ENCODE results near the gene MACROH2A2.
A peak's percentile ranks its signal among the peaks of the same experiment; 100 is the strongest.

The MACROH2A2 gene

DNA sequence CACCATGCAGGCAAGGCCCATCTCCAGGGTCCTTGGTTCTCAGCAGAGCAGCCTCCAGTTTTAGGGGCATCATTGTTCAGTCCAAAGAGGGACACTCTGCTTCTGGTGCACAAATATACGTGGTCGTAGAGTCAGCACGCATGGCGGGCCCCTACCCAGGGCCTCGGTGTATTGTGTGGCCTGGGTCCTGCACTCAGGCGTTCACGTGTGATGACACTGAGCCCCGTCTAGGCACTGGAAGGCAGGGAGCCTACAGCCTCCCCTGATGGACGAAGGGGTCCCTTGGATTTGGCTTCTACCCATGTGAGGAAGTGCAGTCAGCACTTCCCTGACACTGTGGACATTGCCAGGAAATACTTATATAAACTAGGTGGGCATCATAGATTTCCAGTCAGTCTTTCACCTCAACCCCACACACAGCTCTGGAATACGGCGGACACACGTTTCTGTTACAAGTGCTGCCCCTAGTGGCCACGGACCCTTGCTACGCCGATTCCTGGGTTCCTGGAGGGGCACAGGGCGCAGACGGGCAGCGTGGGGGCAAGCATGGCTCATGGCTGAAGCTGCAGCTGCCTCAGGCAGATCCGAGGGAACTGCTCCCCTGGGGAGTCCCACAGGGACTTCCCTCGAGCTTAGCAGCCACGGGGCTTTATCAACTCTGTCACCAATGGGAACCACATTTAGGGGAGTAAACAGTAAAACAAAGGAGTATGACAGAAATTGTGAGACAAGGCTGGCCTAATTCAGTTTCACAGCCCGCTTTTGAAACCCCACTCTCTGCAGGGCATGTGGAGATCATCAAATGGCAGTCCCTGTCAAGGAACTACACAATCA lies 54.5 kb downstream of the MACROH2A2 start:
- in situ Hi-C loops (cut with MboI; ENCODE audit: low sequenced_read_pairs, unreplicated experiment) = no loop called here
- TF ChIP-seq, protein P1, sequence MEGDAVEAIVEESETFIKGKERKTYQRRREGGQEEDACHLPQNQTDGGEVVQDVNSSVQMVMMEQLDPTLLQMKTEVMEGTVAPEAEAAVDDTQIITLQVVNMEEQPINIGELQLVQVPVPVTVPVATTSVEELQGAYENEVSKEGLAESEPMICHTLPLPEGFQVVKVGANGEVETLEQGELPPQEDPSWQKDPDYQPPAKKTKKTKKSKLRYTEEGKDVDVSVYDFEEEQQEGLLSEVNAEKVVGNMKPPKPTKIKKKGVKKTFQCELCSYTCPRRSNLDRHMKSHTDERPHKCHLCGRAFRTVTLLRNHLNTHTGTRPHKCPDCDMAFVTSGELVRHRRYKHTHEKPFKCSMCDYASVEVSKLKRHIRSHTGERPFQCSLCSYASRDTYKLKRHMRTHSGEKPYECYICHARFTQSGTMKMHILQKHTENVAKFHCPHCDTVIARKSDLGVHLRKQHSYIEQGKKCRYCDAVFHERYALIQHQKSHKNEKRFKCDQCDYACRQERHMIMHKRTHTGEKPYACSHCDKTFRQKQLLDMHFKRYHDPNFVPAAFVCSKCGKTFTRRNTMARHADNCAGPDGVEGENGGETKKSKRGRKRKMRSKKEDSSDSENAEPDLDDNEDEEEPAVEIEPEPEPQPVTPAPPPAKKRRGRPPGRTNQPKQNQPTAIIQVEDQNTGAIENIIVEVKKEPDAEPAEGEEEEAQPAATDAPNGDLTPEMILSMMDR (IDR thresholded peaks at IDR 0.05; ENCODE audit: borderline replicate concordance, control extremely low read depth, extremely low read depth, insufficient read depth, missing control alignments) = peak; percentile 14
- peak; percentile 77 for DNase-seq (ENCODE audit: low spot score)

DNA sequence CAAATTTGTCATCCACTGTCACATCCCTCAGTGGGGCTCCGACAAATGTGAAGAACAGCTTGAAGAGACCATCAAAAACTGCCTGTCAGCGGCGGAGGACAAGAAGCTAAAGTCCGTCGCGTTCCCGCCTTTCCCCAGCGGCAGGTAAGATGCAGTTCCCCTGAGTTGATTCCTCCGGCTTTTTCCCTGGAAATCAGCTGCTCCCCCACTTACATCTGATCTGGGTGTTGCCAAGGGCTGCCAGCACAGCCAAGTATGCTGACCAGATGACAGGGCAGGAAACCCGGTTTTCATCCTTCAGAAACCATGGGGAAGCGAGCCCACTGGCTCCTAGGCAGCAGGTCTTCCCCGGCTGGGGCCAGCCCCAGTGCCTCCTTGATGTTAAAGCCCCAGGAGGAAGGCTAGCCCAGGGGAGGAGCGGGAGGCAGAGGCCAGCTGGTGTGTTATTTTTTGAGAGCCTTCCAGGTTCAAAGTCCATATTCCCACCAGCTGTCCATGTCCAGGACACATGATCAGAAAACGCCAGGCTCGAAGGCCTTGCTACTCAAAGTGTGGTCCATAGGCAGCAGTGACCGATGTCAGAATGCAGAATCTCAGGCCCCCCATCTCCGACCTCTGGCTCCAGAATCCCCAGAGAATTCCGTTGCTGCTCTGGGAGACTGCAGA lies 56.6 kb downstream of the MACROH2A2 start:
- in situ Hi-C loops (cut with MboI; ENCODE audit: low sequenced_read_pairs, unreplicated experiment) = no loop called here
- TF ChIP-seq, protein P1 (IDR thresholded peaks at IDR 0.05; ENCODE audit: borderline replicate concordance, control extremely low read depth, extremely low read depth, insufficient read depth, missing control alignments) = no peak
- no peak for DNase-seq (ENCODE audit: low spot score)

DNA sequence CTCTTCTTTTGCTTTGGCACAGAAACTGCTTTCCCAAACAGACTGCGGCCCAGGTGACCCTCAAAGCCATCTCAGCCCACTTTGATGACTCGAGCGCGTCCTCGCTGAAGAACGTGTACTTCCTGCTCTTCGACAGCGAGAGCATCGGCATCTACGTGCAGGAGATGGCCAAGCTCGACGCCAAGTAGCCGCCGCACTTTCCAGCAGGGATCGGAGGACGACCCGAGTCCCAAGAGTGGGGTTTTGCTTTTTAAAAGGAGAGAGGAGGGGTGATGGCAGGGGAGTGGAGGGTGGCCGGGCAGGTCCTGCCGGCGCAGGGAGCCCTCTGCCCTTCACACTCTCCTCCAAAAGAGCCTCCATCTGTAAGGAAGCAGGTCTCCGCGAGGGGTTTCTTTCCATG lies 58.9 kb downstream of the MACROH2A2 start:
- no peak for DNase-seq (ENCODE audit: low spot score)
- TF ChIP-seq, protein P1 (IDR thresholded peaks at IDR 0.05; ENCODE audit: borderline replicate concordance, control extremely low read depth, extremely low read depth, insufficient read depth, missing control alignments) = no peak
- in situ Hi-C loops (cut with MboI; ENCODE audit: low sequenced_read_pairs, unreplicated experiment) = no loop called here

DNA sequence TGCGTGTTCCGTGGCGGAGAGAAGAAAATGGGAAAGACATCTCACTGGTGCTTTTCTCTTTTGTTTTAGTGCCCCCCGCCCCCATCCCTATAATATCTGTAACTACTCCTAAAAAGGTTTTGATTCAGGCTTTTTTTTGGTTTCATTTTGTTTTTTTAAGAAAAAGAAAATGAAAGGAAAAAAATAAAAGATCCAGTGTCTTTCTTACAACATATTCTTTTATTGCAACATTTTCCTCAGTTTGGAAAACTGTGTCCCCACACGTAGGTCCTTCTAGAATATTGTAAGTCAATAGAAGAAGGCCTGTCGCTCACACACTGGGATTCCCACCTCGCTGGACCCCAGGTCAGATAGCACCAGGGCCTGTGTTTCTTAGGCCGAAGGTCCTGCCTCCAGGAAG lies 59.4 kb downstream of the MACROH2A2 start:
- in situ Hi-C loops (cut with MboI; ENCODE audit: low sequenced_read_pairs, unreplicated experiment) = no loop called here
- TF ChIP-seq, protein P1 (IDR thresholded peaks at IDR 0.05; ENCODE audit: borderline replicate concordance, control extremely low read depth, extremely low read depth, insufficient read depth, missing control alignments) = no peak
- no peak for DNase-seq (ENCODE audit: low spot score)

DNA sequence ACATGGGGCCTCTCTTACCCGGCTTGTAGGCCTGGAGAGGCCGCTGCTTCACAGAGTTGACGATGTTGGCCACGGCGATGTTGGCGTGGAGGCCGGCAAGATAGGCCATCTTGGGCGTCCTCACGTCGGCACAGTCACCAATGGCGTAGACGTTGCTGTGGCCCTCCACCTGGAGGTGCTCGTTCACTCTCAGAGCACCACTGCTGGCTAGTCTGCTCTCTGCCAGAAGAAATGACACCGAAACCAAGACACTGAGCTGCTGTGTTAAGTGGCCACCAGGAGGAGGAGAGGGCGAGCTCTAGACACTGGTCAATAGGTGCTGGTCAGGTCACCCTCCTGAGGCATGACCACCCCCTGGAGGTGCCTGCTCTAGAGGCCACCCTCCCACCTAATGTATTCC lies 62.3 kb downstream of the MACROH2A2 start:
- TF ChIP-seq, protein P1 (IDR thresholded peaks at IDR 0.05; ENCODE audit: borderline replicate concordance, control extremely low read depth, extremely low read depth, insufficient read depth, missing control alignments) = no peak
- DNase-seq (ENCODE audit: low spot score) = no peak
- in situ Hi-C loops (cut with MboI; ENCODE audit: low sequenced_read_pairs, unreplicated experiment) = no loop called here

DNA sequence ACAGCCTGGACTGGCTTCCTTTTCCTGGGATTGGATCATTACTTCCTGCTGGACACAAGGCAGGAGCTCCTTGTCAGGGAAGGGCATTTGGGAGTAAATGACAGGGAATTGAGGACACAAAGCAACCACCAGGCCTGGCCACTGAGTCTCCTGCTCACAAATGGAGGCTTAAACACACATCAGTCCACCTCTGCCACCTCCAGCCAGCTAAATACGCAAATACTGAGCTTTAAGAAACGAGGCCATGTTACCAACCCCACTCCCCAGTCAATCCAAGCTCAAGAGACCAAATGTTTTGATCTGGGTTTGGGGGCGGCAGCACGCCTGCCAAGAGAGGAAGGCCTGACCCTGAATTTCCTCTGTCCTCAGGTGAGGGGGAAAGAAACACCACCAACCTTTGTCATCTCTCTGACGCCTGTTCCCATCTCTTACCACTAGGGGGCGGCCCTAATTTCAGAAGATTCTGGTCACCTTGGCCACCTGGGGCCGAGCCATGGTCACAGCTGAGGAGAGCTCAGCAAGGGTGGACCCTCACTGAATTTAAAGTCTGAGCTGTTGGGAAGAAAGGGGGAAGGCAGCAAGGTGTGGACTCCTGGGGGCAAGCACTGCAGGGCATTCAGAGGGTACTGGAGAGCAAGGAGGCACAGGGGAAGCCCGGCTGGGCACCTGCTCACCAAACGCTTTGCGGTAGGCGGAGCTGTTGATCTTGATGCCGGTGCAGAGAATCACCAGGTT lies 63.5 kb downstream of the MACROH2A2 start:
- TF ChIP-seq, protein P1 (IDR thresholded peaks at IDR 0.05; ENCODE audit: borderline replicate concordance, control extremely low read depth, extremely low read depth, insufficient read depth, missing control alignments) = peak; percentile 82
- peak; percentile 85 for DNase-seq (ENCODE audit: low spot score)
- in situ Hi-C loops (cut with MboI; ENCODE audit: low sequenced_read_pairs, unreplicated experiment) = no loop called here
